Activated naive CD4-positive, alpha-beta T cell treated with Interleukin-2 at 50 U/mL for 16 hours (primary cell): ENCODE results near the gene HIPK2.

Experiments used
- DNase-seq: peaks from one replicate; pipeline ENCODE4 v3.0.0-alpha.2; 2020

The HIPK2 gene

DNA sequence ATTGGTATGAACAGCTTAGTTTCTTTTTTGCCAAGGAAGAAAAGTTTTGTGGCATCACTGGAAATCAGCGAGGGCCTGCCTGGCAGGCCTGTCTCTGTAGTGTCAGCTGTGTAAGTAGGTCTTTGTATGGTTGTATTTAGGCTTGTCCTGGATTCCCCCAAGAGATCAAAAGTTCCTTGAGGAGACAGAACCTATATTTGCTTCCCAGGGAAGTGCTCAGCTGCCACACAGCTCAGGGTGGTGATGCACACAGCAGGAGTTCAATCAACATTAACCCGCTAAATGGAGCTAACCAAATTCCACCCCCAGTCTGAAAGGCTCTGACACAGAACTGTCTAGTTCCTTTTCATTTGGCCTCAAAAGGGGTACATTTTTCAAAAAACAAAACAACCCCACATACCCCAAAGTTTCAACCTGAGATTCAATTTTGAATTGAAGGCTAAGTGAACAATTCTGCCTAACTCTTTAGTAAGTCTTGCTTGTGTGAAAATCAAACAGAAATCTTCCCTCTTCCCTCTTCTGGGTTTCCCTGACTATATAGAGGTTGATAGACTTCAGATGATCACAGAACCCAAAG, 129.9 kb downstream of the HIPK2 start:
- no peak for DNase-seq

DNA sequence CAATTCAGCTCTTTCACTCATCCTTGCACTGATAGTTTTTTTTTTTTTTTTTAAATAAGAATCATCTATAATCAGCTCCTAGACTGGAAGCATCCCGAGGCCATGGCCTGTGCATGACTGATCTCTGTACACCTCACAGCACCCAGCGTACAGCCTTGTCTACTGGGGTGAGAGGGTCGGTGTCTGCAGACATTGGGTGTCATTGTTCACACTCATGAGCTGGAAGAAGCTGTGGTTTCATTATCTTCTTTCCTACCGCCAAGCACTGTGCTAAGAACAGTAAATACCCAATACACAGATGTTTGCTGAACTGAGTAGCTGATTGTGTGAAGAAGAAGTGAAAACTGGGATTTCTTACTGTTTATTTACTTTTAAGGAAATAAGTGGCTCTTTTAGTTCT, 130.7 kb downstream of the HIPK2 start:
- no peak for DNase-seq

DNA sequence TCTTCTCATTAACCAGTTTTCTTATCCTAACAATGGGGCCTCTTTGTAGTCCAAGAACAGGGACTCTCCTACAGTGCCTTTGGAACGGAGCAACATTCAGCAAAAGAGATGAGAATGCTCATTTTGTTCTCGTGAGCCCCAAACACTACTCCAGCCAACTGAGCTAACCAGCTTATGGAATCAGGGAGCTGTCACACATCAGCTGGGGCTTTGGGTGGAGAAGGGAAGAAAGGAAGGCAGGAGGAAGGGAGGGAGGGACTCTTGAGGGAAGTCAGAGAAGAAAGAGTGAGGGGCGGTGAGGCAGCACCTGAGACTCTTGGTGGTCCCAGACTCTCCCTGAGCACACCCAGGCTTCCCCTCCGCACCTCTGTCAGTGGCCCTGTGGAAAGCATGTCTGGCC, 131.2 kb downstream of the HIPK2 start:
- DNase-seq, result no peak

DNA sequence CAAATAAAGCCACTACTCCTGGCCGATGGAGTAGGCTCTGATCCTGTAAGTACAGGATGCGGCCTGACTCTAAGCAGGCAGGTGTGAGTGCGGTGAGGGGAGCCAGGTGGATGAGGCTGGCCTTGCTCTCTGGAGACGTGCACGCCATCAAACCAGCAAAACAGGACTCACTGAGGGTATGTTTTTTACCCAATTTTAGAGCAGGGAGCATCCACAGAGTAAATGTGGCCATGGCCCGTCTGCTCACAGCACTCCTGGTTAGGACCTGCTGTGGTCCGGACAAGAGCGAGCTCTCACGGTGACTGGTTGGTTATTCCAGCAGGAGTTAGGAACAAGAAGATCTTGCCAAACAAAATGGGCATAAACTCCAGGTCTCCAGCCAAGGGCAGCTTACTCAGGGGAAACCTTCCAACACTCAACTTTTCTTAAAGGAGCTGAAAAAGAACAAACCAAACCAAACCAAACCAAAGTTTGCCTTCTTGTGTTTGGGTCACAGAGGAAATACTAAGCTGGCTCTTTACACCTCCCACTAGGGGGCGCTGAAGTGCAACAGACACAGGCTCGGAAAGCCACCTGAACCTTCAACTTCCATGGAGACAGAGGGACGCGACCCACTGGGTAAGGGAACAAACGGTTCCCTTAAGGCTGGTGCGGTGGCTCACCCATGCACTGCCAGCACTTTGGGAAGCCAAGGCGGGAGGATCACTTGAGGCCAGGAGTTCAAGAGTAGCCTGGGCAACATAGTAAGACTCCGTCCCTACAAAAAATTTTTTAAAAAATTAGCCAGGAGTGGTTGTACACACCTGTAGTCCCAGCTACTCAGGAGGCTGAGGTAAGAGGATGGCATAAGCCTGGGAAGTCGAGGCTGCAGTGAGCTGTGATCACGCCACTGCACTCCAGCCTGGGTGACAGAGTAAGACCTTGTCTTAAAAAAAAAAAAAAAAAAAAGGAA, 131.9 kb downstream of the HIPK2 start:
- peak; percentile 80 for DNase-seq

DNA sequence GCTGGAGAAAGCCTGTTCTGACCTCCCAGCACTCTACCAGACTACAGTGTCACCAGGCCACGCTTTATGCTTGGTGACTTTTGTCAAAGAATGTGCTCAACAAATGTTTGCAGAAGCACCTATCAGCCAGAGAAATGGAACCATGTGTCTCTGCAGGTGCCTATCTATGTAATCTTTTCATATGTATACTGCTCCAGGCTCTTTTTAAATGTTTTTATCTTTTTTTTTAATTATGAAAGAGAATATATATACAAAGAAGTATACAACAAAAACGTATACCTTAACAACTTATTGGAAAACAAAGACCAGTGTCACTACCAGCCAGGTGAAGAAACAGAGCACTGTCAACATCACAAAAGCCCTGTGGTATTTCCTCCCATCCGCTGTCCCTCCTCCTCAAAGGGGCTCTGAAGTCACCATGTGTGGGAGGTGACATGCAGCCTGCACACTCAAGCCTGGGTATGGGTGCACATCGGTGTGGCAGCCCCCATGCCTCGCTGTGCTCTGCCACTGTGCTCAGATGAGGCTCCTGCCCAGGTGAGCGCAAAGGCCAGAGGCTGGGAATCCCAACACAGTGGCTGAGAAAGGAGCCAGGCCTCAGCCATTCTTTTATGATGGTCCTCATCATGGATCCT, 133.7 kb downstream of the HIPK2 start:
- no peak for DNase-seq

DNA sequence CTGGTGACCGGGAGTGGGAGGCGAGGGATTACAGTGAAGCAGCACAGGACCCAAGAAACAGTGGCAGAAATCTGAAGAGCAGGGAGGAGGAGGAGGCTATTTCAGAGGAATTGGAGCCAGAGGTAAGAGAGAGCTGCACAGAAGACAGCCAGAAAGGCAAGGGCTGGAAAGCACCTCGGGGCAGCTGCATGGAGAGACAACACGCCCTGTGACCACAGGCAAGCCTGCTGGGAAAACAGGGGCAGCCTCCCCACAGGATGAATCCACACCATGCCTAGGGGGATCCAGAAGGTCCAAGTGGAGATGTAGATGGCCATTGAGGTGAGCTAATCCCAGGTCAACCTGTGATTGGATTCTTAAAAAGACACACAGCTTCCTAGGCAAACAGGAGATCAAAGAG, 135.5 kb downstream of the HIPK2 start:
- no peak for DNase-seq

DNA sequence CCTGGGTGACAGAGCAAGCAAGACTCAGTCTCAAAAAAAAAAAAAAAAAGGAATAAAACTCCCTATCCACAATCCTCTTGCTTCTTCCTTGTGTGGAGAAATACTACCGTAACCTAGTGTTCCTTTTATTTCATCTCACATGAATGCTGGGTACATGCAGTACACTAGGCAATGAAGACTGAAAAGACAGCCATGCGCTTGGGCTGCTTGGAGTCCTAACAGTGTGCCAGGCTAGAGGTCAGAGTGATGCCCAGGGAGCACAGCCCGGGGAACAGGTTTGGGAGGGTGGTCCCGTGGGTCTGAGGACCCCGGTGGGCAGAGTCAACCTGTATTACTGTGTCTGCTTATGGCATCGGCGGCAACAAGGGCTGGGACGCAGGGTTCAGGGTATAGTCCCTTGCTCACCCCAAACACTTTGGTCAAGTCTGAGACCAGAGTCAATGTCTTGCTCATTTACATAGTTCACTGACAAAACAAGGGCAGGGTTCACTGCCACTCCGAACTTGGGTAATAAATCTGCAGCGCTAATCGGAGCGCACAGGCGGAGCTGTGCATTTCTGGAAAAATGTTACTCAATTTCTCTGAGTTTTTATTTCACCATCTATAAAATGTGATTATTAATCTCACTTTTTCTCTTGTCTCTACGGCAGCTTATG, 136.3 kb downstream of the HIPK2 start:
- DNase-seq, result no peak

DNA sequence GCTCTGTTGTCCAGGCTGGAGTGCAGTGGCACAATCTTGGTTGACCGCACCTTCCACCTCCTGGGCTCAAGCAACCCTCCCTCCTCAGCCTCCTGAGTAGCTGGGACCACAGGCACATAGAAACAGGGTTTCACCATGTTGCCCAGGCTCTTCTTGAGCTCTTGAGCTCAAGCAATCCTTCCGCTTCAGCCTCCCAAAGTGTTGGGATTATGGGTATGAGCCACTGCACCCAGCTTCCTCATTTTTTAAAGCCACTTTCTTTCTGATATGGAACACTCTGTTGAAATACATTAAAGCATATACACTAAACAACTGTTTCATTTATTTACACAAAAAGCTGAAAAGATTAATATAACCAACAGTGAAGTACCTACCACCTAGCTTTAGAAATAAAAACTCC, 137.1 kb downstream of the HIPK2 start:
- no peak for DNase-seq

DNA sequence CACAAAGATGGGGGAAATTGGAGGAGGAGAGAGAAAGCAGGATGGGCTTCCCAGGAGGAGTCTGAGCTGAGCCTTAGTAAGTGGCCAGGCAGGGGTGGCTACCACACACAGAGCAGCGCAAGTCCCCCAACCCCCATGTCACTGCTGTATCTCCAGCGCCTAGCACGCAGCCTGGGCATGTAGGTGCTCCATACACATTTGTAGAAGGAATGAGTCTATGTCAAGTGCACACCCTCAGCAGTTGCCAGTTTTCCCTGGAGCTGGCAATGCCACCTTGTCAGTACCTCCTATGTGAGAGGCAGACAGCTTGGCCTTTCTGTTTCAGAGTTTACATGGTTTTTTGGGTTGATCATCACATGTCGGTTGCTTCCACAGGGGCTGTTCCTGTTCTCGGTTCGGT, 138.2 kb downstream of the HIPK2 start:
- no peak for DNase-seq

DNA sequence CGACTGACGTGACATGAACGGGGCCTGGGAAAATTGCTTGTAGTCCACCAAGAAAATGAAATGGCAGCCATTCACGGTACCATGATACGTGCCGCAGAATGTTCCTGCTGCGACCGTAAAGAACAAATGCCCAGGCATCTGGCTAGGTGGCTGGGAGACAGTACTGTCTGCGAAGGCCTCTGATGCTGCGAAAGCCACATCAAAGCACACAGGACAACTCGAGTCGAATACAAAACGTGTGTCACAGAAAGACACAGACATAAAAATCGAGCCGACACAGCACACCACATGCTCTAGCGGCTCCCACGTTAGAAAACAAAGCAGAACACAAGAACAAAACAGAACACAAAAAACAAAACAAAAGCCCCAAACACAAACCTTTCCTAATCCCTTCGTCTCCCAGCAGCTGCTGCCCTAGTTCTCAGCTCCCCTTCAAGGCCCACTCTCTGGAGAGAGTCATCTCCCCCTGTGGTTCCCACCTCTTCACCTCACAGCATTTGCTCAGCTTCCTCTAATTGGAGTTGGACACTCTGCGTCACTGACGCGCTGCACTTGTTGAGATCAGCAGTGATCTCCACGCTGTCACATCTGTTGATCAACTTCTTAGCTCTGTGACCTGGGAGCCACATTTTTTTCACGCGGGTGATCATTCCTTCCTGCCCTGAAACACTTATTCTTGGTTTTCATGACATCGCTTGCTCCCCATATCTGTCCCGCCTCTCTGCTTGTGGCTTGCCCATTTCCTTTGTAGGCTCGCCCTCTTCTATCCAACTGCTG, 142.1 kb downstream of the HIPK2 start:
- peak; percentile 62 for DNase-seq

DNA sequence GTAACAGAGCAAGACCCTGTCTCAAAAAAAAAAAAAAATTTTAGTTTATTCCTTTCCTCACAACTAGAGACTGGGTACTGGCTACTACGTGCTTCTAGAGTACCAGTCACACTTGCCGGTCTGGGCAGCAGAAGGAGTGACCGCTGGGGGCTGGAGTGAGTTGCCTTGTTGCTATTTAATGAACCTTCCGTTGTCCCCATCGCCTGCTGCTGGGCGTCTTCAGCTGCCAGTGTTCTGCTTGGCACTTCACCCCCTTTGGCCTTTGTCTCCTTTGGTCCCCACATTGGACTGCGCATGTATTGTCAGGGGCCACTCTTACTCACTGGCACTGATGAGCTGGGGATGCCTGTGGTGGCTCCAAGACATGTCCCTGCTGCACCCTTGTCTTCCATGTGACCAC, 143.7 kb downstream of the HIPK2 start:
- DNase-seq, result no peak

DNA sequence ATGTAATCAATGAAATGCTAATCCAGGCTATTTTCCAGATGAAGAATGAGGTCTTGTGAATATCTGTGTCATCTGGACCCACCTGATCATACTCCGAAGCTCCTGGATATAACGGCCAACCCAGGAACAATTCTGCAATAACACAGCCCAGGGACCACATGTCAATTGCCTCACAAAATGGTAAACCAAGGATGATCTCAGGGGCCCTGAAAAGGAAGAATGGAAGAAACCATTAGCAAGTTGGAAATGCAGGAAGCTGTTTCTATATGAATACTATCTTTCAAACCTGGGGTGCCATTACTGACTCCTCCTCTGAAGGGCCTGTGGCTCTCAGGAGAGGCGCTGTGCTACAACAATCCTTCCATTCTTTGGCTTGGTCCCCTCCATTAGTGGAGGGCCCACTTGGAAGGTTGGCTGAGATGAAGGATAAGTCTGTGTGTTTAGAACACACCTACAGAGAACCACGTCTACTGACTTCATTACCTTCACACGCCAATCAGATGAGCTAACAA, 146.2 kb downstream of the HIPK2 start:
- DNase-seq, result no peak

DNA sequence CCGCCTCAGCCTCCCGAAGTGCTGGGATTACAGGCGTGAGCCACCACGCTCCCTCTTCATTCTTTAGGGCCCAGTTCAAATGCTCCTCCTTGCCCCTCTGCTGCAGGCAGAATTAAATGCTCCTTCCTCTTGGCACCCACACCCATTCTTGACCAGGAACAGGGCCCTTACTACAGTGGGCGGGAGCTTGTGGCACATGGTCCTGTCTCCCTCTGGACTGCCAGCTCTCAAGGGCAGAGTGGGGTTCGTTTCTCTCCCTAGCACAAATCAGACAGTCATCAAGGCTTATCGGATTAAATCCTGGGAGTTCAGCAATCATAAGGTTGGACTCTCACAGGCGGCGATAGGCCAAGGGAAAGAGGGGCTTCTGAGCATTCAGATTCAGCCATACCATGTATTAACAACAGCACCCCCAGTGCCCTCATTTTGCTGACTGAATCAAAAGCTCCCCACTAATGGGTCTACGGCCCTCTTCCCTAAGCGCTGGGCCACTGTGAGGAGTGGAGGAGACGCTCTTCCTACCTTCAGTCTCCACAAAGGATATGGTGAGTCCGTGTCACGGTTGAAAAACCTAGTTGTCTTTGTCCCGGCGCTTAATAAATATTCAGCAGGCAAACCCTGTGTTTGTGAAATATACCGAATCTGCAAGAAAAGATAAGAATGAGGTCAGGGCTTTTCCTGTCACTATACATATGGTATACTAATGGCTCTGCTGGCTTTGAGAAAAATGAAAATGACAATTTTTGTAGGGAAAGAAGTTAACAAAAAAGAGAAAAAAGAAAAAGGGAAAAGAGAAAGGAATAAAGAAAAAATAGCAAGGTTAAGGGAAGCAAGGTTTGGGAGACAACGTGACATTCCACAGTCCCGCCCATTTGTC, 146.9 kb downstream of the HIPK2 start:
- no peak for DNase-seq

DNA sequence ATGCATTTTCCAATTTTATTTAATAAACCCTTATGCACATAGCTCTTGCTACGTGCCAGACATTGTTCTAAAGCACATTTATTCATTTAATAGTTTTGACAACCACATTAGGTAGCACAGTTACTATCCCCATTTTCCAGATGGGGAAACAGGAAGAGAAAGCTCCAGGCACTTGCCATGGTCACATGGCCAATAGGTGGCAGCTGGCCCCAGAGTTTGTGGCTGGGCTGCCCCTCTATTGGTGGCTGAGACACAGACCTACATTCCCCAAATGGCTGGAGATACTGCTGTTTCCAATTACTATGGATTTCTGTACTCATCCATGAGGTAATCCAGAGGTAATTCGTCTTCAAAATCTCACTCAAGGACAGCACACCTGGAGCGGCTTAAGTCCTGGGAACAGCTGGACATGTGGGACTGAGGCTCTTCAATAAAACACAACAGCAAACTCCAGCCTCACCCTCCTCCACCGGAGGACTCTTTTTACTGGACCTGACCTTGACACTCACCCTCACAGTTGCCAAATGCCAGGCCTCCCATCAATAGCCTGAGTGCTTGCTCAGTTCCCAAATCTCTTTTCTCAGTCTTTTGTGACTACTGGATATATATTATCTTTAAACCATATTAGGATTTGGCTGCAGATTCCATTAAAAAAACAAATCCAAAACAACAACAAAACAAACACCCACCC, 148.3 kb downstream of the HIPK2 start:
- DNase-seq, result no peak

DNA sequence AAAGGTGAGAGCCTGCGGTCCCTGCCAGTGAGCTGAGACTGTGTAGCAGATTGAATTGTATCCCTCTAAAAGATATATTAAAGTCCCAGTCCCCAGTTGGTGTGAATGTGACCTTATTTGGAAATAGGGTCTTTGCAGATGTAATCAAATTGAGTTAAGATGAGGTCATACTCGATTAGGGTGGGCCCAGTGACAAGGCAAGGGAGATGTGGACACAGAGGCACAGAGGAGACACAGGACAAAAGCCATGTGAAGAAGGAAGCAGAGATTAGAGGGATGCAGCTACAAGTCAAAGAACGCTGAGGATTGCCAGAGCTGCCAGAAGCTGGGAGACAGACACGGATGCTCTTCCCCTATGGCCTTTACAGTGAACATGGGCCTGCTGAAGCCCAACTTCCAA, 150.0 kb downstream of the HIPK2 start:
- DNase-seq, result no peak

DNA sequence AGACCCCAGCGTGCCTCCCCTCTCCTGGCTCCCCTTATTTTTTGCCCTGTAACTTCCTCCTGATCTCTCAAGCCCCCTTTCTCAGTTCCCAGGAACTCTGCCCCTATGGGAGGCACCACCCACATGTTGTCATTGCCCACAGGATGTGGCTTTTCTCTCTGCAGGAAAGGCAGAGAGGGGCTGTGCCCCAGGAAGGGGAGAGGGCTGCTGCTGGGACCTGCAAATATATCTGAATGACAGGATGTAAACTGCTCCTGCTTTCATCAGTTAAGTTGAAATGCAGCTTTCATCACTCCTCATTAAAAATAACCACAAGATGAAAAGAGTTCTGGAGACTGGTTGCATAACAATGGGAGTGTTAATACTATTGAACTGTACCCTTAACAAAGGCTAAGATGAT, 151.0 kb downstream of the HIPK2 start:
- no peak for DNase-seq

DNA sequence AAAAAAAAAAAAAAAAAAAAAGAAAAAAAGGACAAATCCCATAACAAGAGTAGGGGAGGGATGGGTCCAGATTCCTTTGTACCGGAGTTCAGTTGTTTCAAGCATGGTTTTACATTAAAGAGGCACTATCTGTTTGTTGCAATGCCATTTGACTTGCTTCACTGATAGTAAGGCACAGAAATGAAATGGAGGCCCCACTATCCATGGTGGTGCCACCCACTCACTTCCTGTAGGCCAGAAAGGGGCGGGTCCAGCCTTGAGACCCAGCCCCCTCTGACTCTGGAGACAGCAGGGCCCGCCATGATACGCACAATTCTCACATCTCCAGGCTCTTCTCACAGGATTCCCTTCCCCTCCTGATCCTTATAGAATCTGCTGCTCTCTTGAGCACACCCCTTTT, 154.3 kb downstream of the HIPK2 start:
- no peak for DNase-seq

DNA sequence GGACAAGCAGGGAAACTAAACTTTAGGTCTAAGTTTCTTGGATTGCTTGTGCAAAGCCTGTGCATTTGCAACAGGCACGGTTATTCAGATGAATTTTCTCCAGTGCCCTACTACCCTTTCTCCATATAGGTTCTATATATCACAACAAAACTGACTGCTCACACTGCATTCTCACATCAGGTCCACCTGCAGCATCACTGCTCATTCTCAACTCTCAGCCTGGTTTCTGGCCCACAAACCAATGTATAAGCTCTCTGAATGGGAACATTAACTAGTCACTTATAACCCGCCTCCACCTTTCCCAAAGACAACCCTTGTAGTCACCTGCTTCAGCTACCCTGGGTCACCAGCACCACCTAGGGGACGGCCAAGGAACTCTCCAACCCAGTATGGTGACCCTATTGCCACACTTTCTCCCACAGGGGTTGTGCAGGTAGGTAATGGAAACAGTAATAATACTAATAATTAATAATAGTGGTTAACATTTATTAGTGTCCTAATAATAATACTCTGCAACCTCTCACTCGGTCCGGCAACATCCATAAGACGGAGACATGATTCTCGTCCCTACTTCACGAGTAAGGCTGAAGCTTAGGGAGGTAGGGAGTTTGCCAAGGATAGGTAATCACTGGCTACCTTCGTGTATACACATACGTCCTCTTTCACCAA, 157.0 kb downstream of the HIPK2 start:
- peak; percentile 62 for DNase-seq

DNA sequence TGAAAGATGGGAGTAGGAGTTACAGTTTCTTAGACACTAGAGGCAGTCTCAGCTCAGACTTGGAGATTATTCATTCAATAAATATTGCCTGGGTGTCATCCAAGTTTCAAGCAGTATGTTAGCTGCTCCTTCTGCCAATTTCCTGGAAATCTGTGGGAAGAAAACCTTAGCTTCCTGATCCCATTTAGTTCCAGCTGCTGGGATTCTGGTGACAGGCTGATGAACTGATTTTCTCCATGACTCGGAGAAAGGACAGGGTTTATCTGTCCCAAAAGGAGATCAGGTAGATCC, 158.5 kb downstream of the HIPK2 start:
- no peak for DNase-seq
